Measurements from ENCODE around the gene PLN.

GRCh38 chr6:118586746-118587485 lies 38.8 kb downstream of the PLN start:
- TF ChIP-seq POLR2A (IDR thresholded peaks at IDR 0.05) (no peak), CTCF (IDR thresholded peaks at IDR 0.05) (no peak), POLR2AphosphoS5 (IDR thresholded peaks at IDR 0.05) (no peak)

Data from prostate gland (tissue), 2 donors.